ENCODE results near the gene HMGCR. TPM values are rescaled to one million over a fixed set of nuclear protein-coding genes. Genes with fewer than 3 reads are reported as not detected.

HMGCR gene
- total RNA-seq, 1 experiment from 2014 or later: 178 TPM

- H2BK12ac ChIP-seq (ENCODE audit: insufficient read length, low read depth, low read length): no peak overlapping the region
- no peaks in the 10 kb centered on the region for H3K79me1 ChIP-seq (ENCODE audit: insufficient read depth, low read depth, low read length, poor library complexity, severe bottlenecking)
- no peak overlapping the region for H3K23ac ChIP-seq (ENCODE audit: insufficient read length, low read depth, low read length)
- no peak overlapping the region for H2BK5ac ChIP-seq (ENCODE audit: insufficient read length, low read length)
- H3K18ac ChIP-seq (ENCODE audit: insufficient read length, low read depth, low read length): no peak overlapping the region
- Mint-ChIP-seq H3K27ac (peak overlapping the region in 2 of 3 experiments; percentile 77 to 83; a peak in 5 of 7 replicates), H3K9me3 (peaks cover 0 to 7% of the 10 kb centered on the region in 2 experiments; a peak in 1 of 5 replicates), H3K36me3 (ENCODE audit: insufficient read depth in 1 of 3, low read depth in 3 of 3) (peaks cover 20 to 30% (median 23%) of the 10 kb centered on the region in 3 experiments), H3K4me3 (no peak overlapping the region), H3K4me1 (peaks cover 31 to 33% of the 10 kb centered on the region in 2 experiments), H3K27me3 (ENCODE audit: low read depth) (no peaks in the 10 kb centered on the region)
- no peak overlapping the region for H4K91ac ChIP-seq (ENCODE audit: insufficient read length, low read depth, low read length)
- no peaks in the 10 kb centered on the region for H3K9me3 ChIP-seq (ENCODE audit: control insufficient read depth, low read depth, low read length)
- no peak overlapping the region for H3T11ph ChIP-seq (ENCODE audit: low read length)
- H4K5ac ChIP-seq (ENCODE audit: insufficient read length, low read depth, low read length): no peak overlapping the region
- no peak for DNase-seq
- peak overlapping the region; percentile 96 for H3K4me2 ChIP-seq (ENCODE audit: insufficient read depth, insufficient read length, low read length)
- no peak overlapping the region for H4K8ac ChIP-seq (replicated peaks; ENCODE audit: insufficient read length, low read depth, low read length)
- no peaks in the 10 kb centered on the region; the same call in 1 of the 2 replicates for H3K4me1 ChIP-seq (ENCODE audit: insufficient read depth, low read length)
- no peak overlapping the region for H3K56ac ChIP-seq (ENCODE audit: insufficient read length, low read depth, low read length)
- WGBS (ENCODE audit: extremely low coverage, insufficient read length, low lambda C conversion rate): no CpG with 5 or more reads among the region's 2 CpGs
- H2BK20ac ChIP-seq (ENCODE audit: low read depth, low read length, poor library complexity, severe bottlenecking): no peak overlapping the region
- no peaks in the 10 kb centered on the region for H4K20me1 ChIP-seq (ENCODE audit: control insufficient read depth, insufficient read depth, insufficient read length)
- no peak overlapping the region for H3K27ac ChIP-seq (ENCODE audit: insufficient read length, low read depth, low read length)
- peak overlapping the region; percentile 97 for H3K9ac ChIP-seq (ENCODE audit: extremely low read depth, insufficient read length, low read length)
- H3K23me2 ChIP-seq (ENCODE audit: insufficient read length, low read depth, low read length, poor library complexity, severe bottlenecking): peaks cover 3% of the 10 kb centered on the region
- H3K4ac ChIP-seq (ENCODE audit: low read depth, low read length): no peak overlapping the region
- no peaks in the 10 kb centered on the region for H3K27me3 ChIP-seq (ENCODE audit: insufficient read depth, low read length)
- H2AFZ ChIP-seq (ENCODE audit: low read length): no peak overlapping the region
- H2AK5ac ChIP-seq (ENCODE audit: insufficient read length, low read length): no peak overlapping the region
- no peak overlapping the region for H2BK120ac ChIP-seq (ENCODE audit: low read depth, low read length, poor library complexity, severe bottlenecking)
- H3K79me2 ChIP-seq (ENCODE audit: insufficient read depth, low read length): peaks cover 54% of the 10 kb centered on the region
- no peak overlapping the region for H2BK15ac ChIP-seq (ENCODE audit: low read depth, low read length)
- no peak for TF ChIP-seq CTCF (conservative IDR thresholded peaks at IDR 0.05)
- no peak overlapping the region for H3K14ac ChIP-seq (ENCODE audit: insufficient read depth, low read length)
These were observed 1.4 kb downstream of the HMGCR start for GRCh38 chr5:75338408-75338807.
